Central memory CD8-positive, alpha-beta T cell (primary cell): ENCODE data around the gene LGALS3BP.
"Not testable (repeated sequence)": the region's sequence is repeated elsewhere in the genome, so short reads cannot be mapped to it uniquely, and the experiment has no call there.

Source experiments
- ATAC-seq: fragments of 150-1000 bp; cut with Tn5 transposase; replicated peaks from 2 replicates; pipeline ENCODE4 v1.10.0; 2022; ENCODE audit warnings: mild to moderate bottlenecking, moderate FRiP score, moderate number of reproducible peaks; ENCODE audit not compliant: poor library complexity, severe bottlenecking; ENCODE audit errors: extremely low read depth
- DNase-seq, 2 donors: peaks; one replicate each; pipeline ENCODE4 v3.0.0; 2021; ENCODE audit warnings: low spot score in 2 of 2
- H3K27ac Mint-ChIP-seq: one replicate; pipeline ENCODE4 v1.8.0; 2022; ENCODE audit warnings: low read depth, mild to moderate bottlenecking, moderate library complexity, mixed read lengths
- H3K27me3 Mint-ChIP-seq: one replicate; pipeline ENCODE4 v1.8.0; 2022; ENCODE audit warnings: mixed read lengths
- H3K36me3 Mint-ChIP-seq: one replicate; pipeline ENCODE4 v1.8.0; 2022; ENCODE audit warnings: mild to moderate bottlenecking, moderate library complexity, mixed read lengths; ENCODE audit not compliant: insufficient read depth
- H3K4me1 Mint-ChIP-seq: one replicate; pipeline ENCODE4 v1.8.0; 2022; ENCODE audit warnings: mixed read lengths
- H3K4me3 Mint-ChIP-seq: one replicate; pipeline ENCODE4 v1.8.0; 2022; ENCODE audit warnings: mild to moderate bottlenecking, moderate library complexity, mixed read lengths
- H3K9me3 Mint-ChIP-seq: one replicate; pipeline ENCODE4 v1.8.0; 2022; ENCODE audit warnings: mixed read lengths

Gene LGALS3BP

GRCh38 chr17:78953356-78954350, 26.1 kb downstream of the LGALS3BP start:
- Mint-ChIP-seq H3K27me3 (peaks cover 31% of the 10 kb centered on the region), H3K4me3 (no peak overlapping the region), H3K4me1 (no peaks in the 10 kb centered on the region), H3K27ac (no peak overlapping the region), H3K9me3 (no peaks in the 10 kb centered on the region), H3K36me3 (no peaks in the 10 kb centered on the region)
- DNase-seq (no peak), ATAC-seq (no peak)

GRCh38 chr17:78952706-78953105, 27.0 kb downstream of the LGALS3BP start:
- Mint-ChIP-seq H3K27ac (no peak overlapping the region), H3K4me3 (no peak overlapping the region), H3K36me3 (no peaks in the 10 kb centered on the region), H3K9me3 (no peaks in the 10 kb centered on the region), H3K27me3 (peaks cover 31% of the 10 kb centered on the region), H3K4me1 (no peaks in the 10 kb centered on the region)
- ATAC-seq = no peak
- no peak for DNase-seq

GRCh38 chr17:78951967-78952551, 27.7 kb downstream of the LGALS3BP start:
- Mint-ChIP-seq H3K36me3 (no peaks in the 10 kb centered on the region), H3K9me3 (no peaks in the 10 kb centered on the region), H3K27ac (no peak overlapping the region), H3K27me3 (peaks cover 31% of the 10 kb centered on the region), H3K4me1 (no peaks in the 10 kb centered on the region), H3K4me3 (no peak overlapping the region)
- DNase-seq = no peak
- no peak for ATAC-seq

- peaks cover 35% of the 10 kb centered on the region for H3K27me3 Mint-ChIP-seq
- no peak overlapping the region for H3K4me3 Mint-ChIP-seq
- no peaks in the 10 kb centered on the region for H3K36me3 Mint-ChIP-seq
- no peaks in the 10 kb centered on the region for H3K9me3 Mint-ChIP-seq
- H3K4me1 Mint-ChIP-seq = no peaks in the 10 kb centered on the region
- DNase-seq = no peak
- H3K27ac Mint-ChIP-seq = no peak overlapping the region
- ATAC-seq = no peak
These were observed 28.9 kb downstream of the LGALS3BP start for GRCh38 chr17:78950870-78951269.

GRCh38 chr17:78947235-78948149, 32.2 kb downstream of the LGALS3BP start:
- ATAC-seq = no peak
- H3K4me3 Mint-ChIP-seq = no peak overlapping the region
- no peaks in the 10 kb centered on the region for H3K9me3 Mint-ChIP-seq
- H3K4me1 Mint-ChIP-seq = no peaks in the 10 kb centered on the region
- H3K27me3 Mint-ChIP-seq = peaks cover 29% of the 10 kb centered on the region
- no peak overlapping the region for H3K27ac Mint-ChIP-seq
- H3K36me3 Mint-ChIP-seq = peaks cover 2% of the 10 kb centered on the region
- no peak for DNase-seq

GRCh38 chr17:78946631-78947030, 33.1 kb downstream of the LGALS3BP start:
- peaks cover 29% of the 10 kb centered on the region for H3K27me3 Mint-ChIP-seq
- H3K9me3 Mint-ChIP-seq = no peaks in the 10 kb centered on the region
- peaks cover 2% of the 10 kb centered on the region for H3K36me3 Mint-ChIP-seq

GRCh38 chr17:78946131-78946530, 33.6 kb downstream of the LGALS3BP start:
- peaks cover 29% of the 10 kb centered on the region for H3K27me3 Mint-ChIP-seq
- DNase-seq (no peak), ATAC-seq (no peak)
- H3K4me1 Mint-ChIP-seq = no peaks in the 10 kb centered on the region
- no peak overlapping the region for H3K4me3 Mint-ChIP-seq
- no peak overlapping the region for H3K27ac Mint-ChIP-seq
- H3K36me3 Mint-ChIP-seq = peaks cover 2% of the 10 kb centered on the region
- no peaks in the 10 kb centered on the region for H3K9me3 Mint-ChIP-seq

More at GRCh38 chr17:78946631-78947030, 33.1 kb downstream of the LGALS3BP start:
- DNase-seq (no peak), ATAC-seq (no peak)
- Mint-ChIP-seq H3K4me1 (no peaks in the 10 kb centered on the region), H3K27ac (no peak overlapping the region), H3K4me3 (no peak overlapping the region)

GRCh38 chr17:78945455-78945854, 34.3 kb downstream of the LGALS3BP start:
- not testable (repeated sequence) for DNase-seq, ATAC-seq, H3K4me3 Mint-ChIP-seq, H3K27ac Mint-ChIP-seq, H3K9me3 Mint-ChIP-seq, H3K4me1 Mint-ChIP-seq, H3K36me3 Mint-ChIP-seq
- H3K27me3 Mint-ChIP-seq = peaks cover 29% of the 10 kb centered on the region

- no peak overlapping the region for H3K4me3 Mint-ChIP-seq
- no peaks in the 10 kb centered on the region for H3K9me3 Mint-ChIP-seq
- peaks cover 2% of the 10 kb centered on the region for H3K36me3 Mint-ChIP-seq
- H3K27ac Mint-ChIP-seq = no peak overlapping the region
- H3K4me1 Mint-ChIP-seq = no peaks in the 10 kb centered on the region
- H3K27me3 Mint-ChIP-seq = peaks cover 29% of the 10 kb centered on the region
- no peak for ATAC-seq
- DNase-seq = no peak
These were observed 34.8 kb downstream of the LGALS3BP start for GRCh38 chr17:78944956-78945355.

- Mint-ChIP-seq H3K36me3 (peaks cover 3% of the 10 kb centered on the region), H3K27ac (no peak overlapping the region), H3K4me1 (no peaks in the 10 kb centered on the region), H3K27me3 (peaks cover 33% of the 10 kb centered on the region), H3K9me3 (no peaks in the 10 kb centered on the region), H3K4me3 (no peak overlapping the region)
- no peak for ATAC-seq
- DNase-seq = no peak
These were observed 35.7 kb downstream of the LGALS3BP start for GRCh38 chr17:78944026-78944425.

- no peaks in the 10 kb centered on the region for H3K4me1 Mint-ChIP-seq
- no peak overlapping the region for H3K4me3 Mint-ChIP-seq
- peaks cover 27% of the 10 kb centered on the region for H3K27me3 Mint-ChIP-seq
- peaks cover 3% of the 10 kb centered on the region for H3K36me3 Mint-ChIP-seq
- DNase-seq (no peak), ATAC-seq (no peak)
- no peaks in the 10 kb centered on the region for H3K9me3 Mint-ChIP-seq
- no peak overlapping the region for H3K27ac Mint-ChIP-seq
These were observed 39.0 kb downstream of the LGALS3BP start for GRCh38 chr17:78940708-78941107.

GRCh38 chr17:78940258-78940657, 39.5 kb downstream of the LGALS3BP start:
- H3K4me1 Mint-ChIP-seq = no peaks in the 10 kb centered on the region
- H3K4me3 Mint-ChIP-seq = no peak overlapping the region
- DNase-seq = no peak

More at GRCh38 chr17:78940258-78940657, 39.5 kb downstream of the LGALS3BP start:
- no peak for ATAC-seq
- H3K27ac Mint-ChIP-seq = no peak overlapping the region
- peaks cover 30% of the 10 kb centered on the region for H3K27me3 Mint-ChIP-seq
- peaks cover 3% of the 10 kb centered on the region for H3K36me3 Mint-ChIP-seq
- no peaks in the 10 kb centered on the region for H3K9me3 Mint-ChIP-seq
